Measurements from ENCODE around the gene NPAS2.

- TF ChIP-seq, protein P1, sequence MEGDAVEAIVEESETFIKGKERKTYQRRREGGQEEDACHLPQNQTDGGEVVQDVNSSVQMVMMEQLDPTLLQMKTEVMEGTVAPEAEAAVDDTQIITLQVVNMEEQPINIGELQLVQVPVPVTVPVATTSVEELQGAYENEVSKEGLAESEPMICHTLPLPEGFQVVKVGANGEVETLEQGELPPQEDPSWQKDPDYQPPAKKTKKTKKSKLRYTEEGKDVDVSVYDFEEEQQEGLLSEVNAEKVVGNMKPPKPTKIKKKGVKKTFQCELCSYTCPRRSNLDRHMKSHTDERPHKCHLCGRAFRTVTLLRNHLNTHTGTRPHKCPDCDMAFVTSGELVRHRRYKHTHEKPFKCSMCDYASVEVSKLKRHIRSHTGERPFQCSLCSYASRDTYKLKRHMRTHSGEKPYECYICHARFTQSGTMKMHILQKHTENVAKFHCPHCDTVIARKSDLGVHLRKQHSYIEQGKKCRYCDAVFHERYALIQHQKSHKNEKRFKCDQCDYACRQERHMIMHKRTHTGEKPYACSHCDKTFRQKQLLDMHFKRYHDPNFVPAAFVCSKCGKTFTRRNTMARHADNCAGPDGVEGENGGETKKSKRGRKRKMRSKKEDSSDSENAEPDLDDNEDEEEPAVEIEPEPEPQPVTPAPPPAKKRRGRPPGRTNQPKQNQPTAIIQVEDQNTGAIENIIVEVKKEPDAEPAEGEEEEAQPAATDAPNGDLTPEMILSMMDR (IDR thresholded peaks at IDR 0.05; ENCODE audit: low read depth, low read length): no peak
- no peak for TF ChIP-seq EZH2phosphoT487 (IDR thresholded peaks at IDR 0.05; ENCODE audit: low read depth)
Observed at GRCh38 chr2:100909534-100910081, 89.7 kb downstream of the NPAS2 start.
